ENCODE measurements around the gene SELENBP1. TPM values are rescaled to one million over a fixed set of nuclear protein-coding genes. Genes with fewer than 3 reads are reported as not detected.
A peak's percentile ranks its signal among the peaks of the same experiment; 100 is the strongest.

Gene SELENBP1
- total and polyA plus RNA-seq, 9 of the 15 experiments (the other 6 are each of a cell fraction or from before 2014, with no cell fraction given) = 25.8 to 81.2 (median 47.1) TPM

DNA sequence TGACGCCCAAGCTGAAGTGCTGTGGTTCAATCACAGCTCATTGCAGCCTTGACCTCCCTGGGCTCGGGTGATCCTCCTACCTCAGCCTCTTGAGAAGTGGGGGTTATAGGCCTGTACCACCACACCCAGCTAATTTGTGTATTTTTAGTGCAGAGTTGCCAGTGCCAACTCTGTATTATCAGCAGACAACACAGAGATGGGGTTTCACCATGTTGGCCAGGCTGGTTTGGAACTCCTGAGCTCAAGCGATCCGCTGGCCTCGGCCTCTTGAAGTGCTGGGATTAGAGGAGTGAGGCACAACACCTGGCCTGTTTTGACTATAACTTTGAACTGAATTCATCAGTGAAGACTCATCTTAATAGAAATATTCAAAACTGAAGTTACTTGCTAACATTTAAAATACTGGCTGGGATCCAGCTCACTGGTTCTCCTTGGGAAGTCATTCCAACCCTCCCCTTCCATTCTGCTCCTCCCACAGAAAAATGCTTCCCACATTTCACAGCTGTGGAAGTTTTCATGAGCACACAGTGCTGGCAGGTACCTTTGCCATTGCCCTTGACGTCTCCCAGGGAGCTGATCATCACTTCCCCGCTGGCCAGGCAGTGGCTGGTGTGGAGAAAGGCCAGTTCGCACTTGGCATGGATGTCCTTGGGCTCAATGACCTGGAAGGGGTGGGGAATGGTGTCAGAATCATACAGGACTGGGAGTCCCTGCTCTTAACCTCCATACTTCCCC, 4.7 kb downstream of the SELENBP1 start (continued):
- TF ChIP-seq, protein P1, sequence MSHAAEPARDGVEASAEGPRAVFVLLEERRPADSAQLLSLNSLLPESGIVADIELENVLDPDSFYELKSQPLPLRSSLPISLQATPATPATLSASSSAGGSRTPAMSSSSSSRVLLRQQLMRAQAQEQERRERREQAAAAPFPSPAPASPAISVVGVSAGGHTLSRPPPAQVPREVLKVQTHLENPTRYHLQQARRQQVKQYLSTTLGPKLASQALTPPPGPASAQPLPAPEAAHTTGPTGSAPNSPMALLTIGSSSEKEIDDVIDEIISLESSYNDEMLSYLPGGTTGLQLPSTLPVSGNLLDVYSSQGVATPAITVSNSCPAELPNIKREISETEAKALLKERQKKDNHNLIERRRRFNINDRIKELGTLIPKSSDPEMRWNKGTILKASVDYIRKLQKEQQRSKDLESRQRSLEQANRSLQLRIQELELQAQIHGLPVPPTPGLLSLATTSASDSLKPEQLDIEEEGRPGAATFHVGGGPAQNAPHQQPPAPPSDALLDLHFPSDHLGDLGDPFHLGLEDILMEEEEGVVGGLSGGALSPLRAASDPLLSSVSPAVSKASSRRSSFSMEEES (CRISPR knock-in tag; IDR thresholded peaks at IDR 0.05) = no peak
- TF ChIP-seq GABPB1 (CRISPR knock-in tag; IDR thresholded peaks at IDR 0.05) (no peak), NFIX (CRISPR knock-in tag; IDR thresholded peaks at IDR 0.05; ENCODE audit: low read depth) (no peak), GABPB2 (CRISPR knock-in tag; conservative IDR thresholded peaks at IDR 0.05) (no peak)

DNA sequence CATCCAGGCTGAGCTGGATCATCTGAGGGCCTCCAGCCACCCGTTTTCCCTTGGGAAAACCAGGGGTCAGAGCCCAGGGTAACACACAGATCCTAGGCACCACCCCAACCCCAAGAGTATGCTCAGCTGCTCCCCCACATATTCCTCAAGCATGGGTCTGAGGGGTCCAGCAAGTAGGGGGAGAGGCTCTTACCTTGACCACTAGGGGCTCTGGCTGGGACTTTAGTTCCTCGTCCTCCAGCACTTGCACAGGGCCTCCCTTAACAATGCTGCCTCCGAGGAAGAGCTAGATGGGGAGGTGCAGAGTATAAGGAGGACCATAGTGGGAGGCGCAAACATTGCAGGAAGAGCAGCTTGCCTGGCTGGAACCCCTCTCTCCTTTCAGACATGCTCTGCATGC, 7.5 kb downstream of the SELENBP1 start:
- in situ Hi-C loops (cut with MboI) (no loop called here), intact Hi-C loops (cut with micrococcal nuclease) (no loop called here)
- H3K9me1 ChIP-seq (ENCODE audit: control insufficient read depth, insufficient read depth, low read length) = no peaks in the 10 kb centered on the region
- H4K20me1 ChIP-seq (replicated peaks; ENCODE audit: control insufficient read depth, insufficient read depth, low read length) = no peaks in the 10 kb centered on the region
- no peaks in the 10 kb centered on the region for H3K27me3 ChIP-seq (ENCODE audit: control insufficient read depth in 2 of 2, insufficient read depth in 2 of 2, low read length in 2 of 2)
- no peak overlapping the region for H3K4me3 ChIP-seq
- ATAC-seq (no peak), FAIRE-seq (no peak), DNase-seq (ENCODE audit: extremely low read depth in 1 of 4, low spot score in 3 of 4) (no peak)
- H3K9me3 ChIP-seq (replicated peaks; ENCODE audit: control insufficient read depth, insufficient read depth, low read depth, low read length) = peaks cover 7% of the 10 kb centered on the region; the same call in 1 of the 2 replicates
- no peak overlapping the region for H3K27ac ChIP-seq (ENCODE audit: extremely low read depth, low read depth, low read length)
- H3K9ac ChIP-seq (ENCODE audit: insufficient read depth in 1 of 2, low read depth in 2 of 2, low read length in 2 of 2) = no peak overlapping the region
- WGBS (ENCODE audit: insufficient coverage, low coverage, missing lambda C conversion rate) = 76% methylated on average over 4 of the region's 4 CpGs
- no peak overlapping the region for H3K4me2 ChIP-seq (ENCODE audit: insufficient read depth, low read length)
- H3K4me1 ChIP-seq (replicated peaks in 1 of 2; ENCODE audit: control insufficient read depth in 2 of 2, insufficient read depth in 2 of 2, low read length in 2 of 2) = peaks cover 4 to 15% of the 10 kb centered on the region in 2 experiments; a peak in 4 of 5 replicates
- CTCF ChIA-PET (ENCODE audit: low intra/inter-chr PET ratio) = no interaction called here
- POLR2A ChIA-PET = interaction anchor here (1.5 kb wide), 1 partner anchor 10 kb away, joined by 3 read pairs; no protein-coding TSS in a partner anchor
- H3K36me3 ChIP-seq (ENCODE audit: control insufficient read depth, insufficient read depth, low read length) = peaks cover 39% of the 10 kb centered on the region; the same call in 2 of the 3 replicates
- H3K79me2 ChIP-seq (ENCODE audit: control insufficient read depth, insufficient read depth, low read length) = no peaks in the 10 kb centered on the region; the same call in 1 of the 3 replicates
- no peak for TF ChIP-seq CTBP1 (IDR thresholded peaks at IDR 0.05; ENCODE audit: borderline replicate concordance)
- TF ChIP-seq, protein P2, sequence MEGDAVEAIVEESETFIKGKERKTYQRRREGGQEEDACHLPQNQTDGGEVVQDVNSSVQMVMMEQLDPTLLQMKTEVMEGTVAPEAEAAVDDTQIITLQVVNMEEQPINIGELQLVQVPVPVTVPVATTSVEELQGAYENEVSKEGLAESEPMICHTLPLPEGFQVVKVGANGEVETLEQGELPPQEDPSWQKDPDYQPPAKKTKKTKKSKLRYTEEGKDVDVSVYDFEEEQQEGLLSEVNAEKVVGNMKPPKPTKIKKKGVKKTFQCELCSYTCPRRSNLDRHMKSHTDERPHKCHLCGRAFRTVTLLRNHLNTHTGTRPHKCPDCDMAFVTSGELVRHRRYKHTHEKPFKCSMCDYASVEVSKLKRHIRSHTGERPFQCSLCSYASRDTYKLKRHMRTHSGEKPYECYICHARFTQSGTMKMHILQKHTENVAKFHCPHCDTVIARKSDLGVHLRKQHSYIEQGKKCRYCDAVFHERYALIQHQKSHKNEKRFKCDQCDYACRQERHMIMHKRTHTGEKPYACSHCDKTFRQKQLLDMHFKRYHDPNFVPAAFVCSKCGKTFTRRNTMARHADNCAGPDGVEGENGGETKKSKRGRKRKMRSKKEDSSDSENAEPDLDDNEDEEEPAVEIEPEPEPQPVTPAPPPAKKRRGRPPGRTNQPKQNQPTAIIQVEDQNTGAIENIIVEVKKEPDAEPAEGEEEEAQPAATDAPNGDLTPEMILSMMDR (IDR thresholded peaks at IDR 0.05 in 2 of 3, conservative IDR thresholded peaks at IDR 0.05 in 1 of 3; ENCODE audit: insufficient read depth in 2 of 3, low read depth in 1 of 3, low read length in 3 of 3) = 0 out of 6 replicates have a peak, but pooled peaks of 1 of the 3 experiments have one; percentile 10
- no TSS peak for BruUV-seq (replicated peaks)
- H2AFZ ChIP-seq (ENCODE audit: low read depth, low read length) = no peak overlapping the region
